HK-2 (cell line): Measurements from ENCODE around the gene EMILIN1.

Experiments
- DNase-seq: peaks from one replicate; pipeline ENCODE4 v3.0.0-alpha.2; 2018; ENCODE audit not compliant: unreplicated experiment

Gene EMILIN1

GRCh38 chr2:27080140-27080469 is 1.7 kb downstream of the EMILIN1 start:
- no peak for DNase-seq

- no peak for DNase-seq
Measured at GRCh38 chr2:27080603-27080936, 2.2 kb downstream of the EMILIN1 start.

GRCh38 chr2:27081984-27082772 is 3.8 kb downstream of the EMILIN1 start:
- DNase-seq = no peak

GRCh38 chr2:27082773-27083409 is 4.5 kb downstream of the EMILIN1 start:
- DNase-seq = no peak

- no peak for DNase-seq
Measured at GRCh38 chr2:27083410-27084296, 5.2 kb downstream of the EMILIN1 start.

GRCh38 chr2:27084297-27085061 is 6.1 kb downstream of the EMILIN1 start:
- DNase-seq = no peak

- no peak for DNase-seq
Measured at GRCh38 chr2:27085062-27085672, 6.8 kb downstream of the EMILIN1 start.

DNA sequence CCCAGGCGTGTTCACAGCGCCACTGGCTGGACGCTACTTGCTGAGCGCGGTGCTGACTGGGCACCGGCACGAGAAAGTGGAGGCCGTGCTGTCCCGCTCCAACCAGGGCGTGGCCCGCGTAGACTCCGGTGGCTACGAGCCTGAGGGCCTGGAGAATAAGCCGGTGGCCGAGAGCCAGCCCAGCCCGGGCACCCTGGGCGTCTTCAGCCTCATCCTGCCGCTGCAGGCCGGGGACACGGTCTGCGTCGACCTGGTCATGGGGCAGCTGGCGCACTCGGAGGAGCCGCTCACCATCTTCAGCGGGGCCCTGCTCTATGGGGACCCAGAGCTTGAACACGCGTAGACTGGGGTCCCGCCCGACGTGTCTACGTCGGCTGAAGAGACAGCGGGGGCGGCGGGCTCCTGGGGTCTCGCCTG is 7.3 kb downstream of the EMILIN1 start:
- peak; percentile 74 for DNase-seq

GRCh38 chr2:27086090-27086723 is 7.8 kb downstream of the EMILIN1 start:
- DNase-seq = peak; percentile 98

GRCh38 chr2:27086724-27087593 is 8.5 kb downstream of the EMILIN1 start, which contains the start of gene KHK:
TSS of gene KHK (plus strand) at chr2:27086772. CDS start at chr2:27087260, 488 bp downstream.
- peak; percentile 57 for DNase-seq

DNA sequence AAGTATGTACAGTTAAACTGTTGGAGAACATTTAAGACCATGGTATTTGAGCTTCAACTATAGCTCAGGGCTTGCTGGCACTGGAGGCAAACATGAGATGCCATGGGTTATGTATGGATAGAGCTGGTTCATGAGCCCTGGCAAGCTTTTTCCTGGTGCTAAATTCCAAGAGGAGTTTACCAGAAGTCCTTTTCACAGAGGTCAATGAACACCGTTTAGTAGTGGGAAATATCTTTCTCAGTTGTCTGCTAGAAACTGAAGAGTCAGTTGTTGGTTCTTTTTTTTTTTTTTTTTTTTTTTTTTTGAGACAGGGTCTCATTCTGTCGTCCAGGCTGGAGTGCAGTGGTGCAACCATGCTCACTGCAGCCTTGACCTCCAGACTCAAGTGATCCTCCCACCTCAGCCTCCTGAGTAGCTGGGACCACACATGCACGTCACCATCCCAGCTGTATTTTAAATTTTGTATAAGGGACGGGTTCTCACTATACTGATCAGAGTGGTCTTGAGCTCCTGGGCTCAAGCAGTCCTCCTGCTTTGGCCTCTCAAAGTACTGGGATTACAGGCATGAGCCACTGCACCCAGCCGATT is 9.5 kb downstream of the EMILIN1 start:
- no peak for DNase-seq

GRCh38 chr2:27088634-27089033 is 10.2 kb downstream of the EMILIN1 start:
- DNase-seq = no peak

DNA sequence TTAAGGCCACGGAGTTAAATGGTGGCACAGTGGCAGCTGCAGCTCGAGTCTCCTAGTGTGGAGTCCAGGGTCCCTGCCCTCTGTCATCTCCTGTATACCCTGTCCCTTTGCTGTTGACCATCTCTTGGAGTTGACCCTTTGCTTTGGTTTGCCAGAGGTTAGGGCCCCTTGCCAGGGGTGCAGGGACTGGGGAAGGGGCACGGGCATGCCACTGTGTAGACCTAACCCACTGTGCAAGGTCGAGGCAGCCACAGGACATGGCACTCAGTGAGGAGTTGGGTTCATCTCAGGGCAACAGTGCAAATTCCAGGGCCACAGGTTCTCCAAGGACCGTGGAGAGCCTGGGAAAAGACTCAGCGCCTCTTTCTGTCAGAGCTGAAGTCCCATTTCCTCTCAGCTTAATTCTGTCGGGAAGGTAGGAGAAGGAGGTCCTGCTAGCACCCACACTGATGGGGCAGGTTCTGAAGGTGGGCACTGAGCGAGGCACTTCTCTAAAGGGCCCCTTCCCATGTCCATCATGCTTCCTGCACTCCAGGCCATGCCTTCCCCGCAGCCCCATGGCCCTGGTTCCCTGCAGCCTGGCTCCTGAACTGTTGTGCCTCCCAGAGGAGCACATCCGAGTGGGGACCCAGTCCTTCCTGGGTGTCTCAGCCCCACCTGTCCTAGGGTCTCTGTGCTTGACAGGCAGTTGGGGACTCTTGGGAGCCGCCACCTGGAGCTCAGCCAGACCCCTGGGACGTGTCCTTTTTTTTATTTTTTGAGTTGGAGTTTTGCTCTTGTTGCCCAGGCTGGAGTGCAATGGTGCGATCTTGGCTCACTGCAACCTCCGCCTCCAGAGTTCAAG is 10.9 kb downstream of the EMILIN1 start:
- no peak for DNase-seq

GRCh38 chr2:27091746-27092695 is 13.6 kb downstream of the EMILIN1 start:
- no peak for DNase-seq

GRCh38 chr2:27092696-27093429 is 14.4 kb downstream of the EMILIN1 start:
- peak; percentile 17 for DNase-seq
